Measurements from ENCODE around the gene OPN1MW3.
"Not testable (repeated sequence)": the region's sequence is repeated elsewhere in the genome, so short reads cannot be mapped to it uniquely, and the experiment has no call there.

DNA sequence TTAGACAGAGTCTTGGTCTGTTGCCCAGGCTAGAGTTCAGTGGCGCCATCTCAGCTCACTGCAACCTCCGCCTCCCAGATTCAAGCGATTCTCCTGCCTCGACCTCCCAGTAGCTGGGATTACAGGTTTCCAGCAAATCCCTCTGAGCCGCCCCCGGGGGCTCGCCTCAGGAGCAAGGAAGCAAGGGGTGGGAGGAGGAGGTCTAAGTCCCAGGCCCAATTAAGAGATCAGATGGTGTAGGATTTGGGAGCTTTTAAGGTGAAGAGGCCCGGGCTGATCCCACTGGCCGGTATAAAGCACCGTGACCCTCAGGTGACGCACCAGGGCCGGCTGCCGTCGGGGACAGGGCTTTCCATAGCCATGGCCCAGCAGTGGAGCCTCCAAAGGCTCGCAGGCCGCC lies 37.9 kb upstream of the OPN1MW3 start, which contains the start of gene OPN1MW2:
- TF ChIP-seq TARDBP (IDR thresholded peaks at IDR 0.05); SP1 (IDR thresholded peaks at IDR 0.05); ZNF384 (IDR thresholded peaks at IDR 0.05); L3MBTL2 (conservative IDR thresholded peaks at IDR 0.05); FOXK2 (IDR thresholded peaks at IDR 0.05): not testable (repeated sequence)

Data from HEK293T (cell line).